ENCODE results near the gene ANKRD63.

DNA sequence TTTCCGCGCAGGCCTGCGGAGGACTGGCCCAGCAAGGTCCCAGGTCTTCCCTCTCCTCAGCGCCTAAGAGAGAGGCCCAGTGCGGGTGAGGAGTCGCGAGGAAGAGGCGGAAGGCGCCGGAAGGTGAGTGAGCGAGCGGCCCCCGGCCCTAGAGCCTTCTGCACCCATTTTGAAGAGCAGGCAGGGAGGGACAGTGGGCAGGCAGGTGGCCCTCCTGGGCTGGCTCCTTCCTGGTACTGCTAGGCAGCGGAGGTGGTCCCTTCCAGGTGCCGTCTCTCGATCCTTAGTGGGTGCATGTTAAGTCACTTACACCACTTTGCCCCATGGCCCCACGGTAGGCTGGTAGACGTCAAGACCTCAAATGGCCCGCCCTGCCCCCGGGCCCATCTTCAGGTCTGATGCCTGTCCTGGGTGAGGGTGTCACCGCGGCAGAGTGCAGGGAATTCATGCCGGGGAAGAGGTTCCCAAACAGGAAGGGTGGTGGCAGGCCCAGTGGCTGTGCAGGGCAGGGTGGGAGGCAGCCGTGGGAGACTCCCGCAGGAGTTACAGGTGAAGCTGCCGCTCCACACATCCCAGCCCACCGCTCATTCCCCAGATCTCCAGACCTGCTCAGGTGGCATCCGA lies 29.6 kb downstream of the ANKRD63 start:
- no peak for TF ChIP-seq POLR2A (IDR thresholded peaks at IDR 0.05)
- TF ChIP-seq, protein P1, sequence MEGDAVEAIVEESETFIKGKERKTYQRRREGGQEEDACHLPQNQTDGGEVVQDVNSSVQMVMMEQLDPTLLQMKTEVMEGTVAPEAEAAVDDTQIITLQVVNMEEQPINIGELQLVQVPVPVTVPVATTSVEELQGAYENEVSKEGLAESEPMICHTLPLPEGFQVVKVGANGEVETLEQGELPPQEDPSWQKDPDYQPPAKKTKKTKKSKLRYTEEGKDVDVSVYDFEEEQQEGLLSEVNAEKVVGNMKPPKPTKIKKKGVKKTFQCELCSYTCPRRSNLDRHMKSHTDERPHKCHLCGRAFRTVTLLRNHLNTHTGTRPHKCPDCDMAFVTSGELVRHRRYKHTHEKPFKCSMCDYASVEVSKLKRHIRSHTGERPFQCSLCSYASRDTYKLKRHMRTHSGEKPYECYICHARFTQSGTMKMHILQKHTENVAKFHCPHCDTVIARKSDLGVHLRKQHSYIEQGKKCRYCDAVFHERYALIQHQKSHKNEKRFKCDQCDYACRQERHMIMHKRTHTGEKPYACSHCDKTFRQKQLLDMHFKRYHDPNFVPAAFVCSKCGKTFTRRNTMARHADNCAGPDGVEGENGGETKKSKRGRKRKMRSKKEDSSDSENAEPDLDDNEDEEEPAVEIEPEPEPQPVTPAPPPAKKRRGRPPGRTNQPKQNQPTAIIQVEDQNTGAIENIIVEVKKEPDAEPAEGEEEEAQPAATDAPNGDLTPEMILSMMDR (IDR thresholded peaks at IDR 0.05) = no peak

Data from lower leg skin (tissue), 3 donors.